ENCODE data around the gene ERG.

- no peak for TF ChIP-seq POLR2A (IDR thresholded peaks at IDR 0.05; ENCODE audit: low read length)
- TF ChIP-seq GATA1 (IDR thresholded peaks at IDR 0.05; ENCODE audit: low read depth, low read length) = no peak
These were observed 141.2 kb downstream of the ERG start for GRCh38 chr21:38356883-38357625.
